Measurements from ENCODE around the gene ECHDC3. TPM values are rescaled to one million over a fixed set of nuclear protein-coding genes. Genes with fewer than 3 reads are reported as not detected.

Gene ECHDC3
- total RNA-seq, 4 donors from 2014 or later = 138 to 577 (median 292) TPM

- DNase-seq (ENCODE audit: low spot score) (no peak), ATAC-seq (ENCODE audit: low FRiP score) (no peak)
- TF ChIP-seq CTCF (IDR thresholded peaks at IDR 0.05) = no peak
Observed at GRCh38 chr10:11808808-11809207, 66.6 kb downstream of the ECHDC3 start.

DNA sequence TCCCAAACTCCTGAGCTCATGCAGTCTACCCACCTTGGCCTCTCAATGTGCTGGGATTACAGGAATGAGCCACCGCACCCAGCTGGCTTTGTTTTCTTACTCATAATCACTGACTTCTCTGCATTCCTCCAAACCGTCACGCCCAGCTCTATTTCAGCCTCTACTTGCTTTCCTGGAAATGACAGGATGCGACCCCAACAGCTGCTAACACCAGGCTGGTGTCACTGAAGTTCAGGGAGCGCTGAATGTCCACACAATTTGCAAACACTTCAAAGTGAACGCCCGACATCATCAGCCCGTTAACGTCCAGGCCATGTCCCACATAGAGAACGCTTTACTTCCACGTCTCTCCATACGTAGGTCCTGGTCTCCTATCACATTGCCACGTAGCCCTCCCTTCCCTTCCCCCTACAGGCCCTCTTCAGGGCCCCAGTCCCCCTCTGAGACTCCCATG lies 68.2 kb downstream of the ECHDC3 start:
- DNase-seq (ENCODE audit: low spot score) (no peak), ATAC-seq (ENCODE audit: low FRiP score) (no peak)
- TF ChIP-seq CTCF (IDR thresholded peaks at IDR 0.05) = no peak

- TF ChIP-seq CTCF (IDR thresholded peaks at IDR 0.05) = no peak
Observed at GRCh38 chr10:11810973-11811372, 68.8 kb downstream of the ECHDC3 start.

DNA sequence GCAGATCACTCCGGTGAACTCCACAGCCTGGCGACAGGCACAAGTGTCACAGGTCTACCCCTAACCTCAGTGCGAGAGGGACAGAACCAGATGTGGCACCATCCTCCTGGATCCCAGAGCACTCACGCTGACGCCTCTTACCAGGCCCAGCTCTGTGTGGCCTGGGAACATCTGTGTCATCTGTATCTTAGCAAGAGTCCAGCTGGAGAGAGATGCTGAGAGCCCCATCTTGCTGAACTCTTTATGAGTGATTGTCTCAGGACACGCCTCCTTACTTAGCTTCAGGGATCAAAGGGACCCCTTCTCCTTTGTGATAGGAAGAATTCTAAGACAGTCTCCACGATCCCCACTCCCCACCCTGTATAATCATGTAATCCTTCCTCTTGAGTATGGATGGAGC lies 71.0 kb downstream of the ECHDC3 start:
- ATAC-seq (ENCODE audit: low FRiP score) (no peak), DNase-seq (ENCODE audit: low spot score) (no peak)
- TF ChIP-seq CTCF (IDR thresholded peaks at IDR 0.05) = no peak

More at GRCh38 chr10:11810973-11811372, 68.8 kb downstream of the ECHDC3 start:
- ATAC-seq (ENCODE audit: low FRiP score) (no peak), DNase-seq (ENCODE audit: low spot score) (no peak)

Other genes with a start within 250 kb of the ECHDC3 start
- 10 to 100 TPM; 13.9 to 17.1 (median 15.8) TPM for gene USP6NL, start 130.7 kb upstream of the ECHDC3 start, total RNA-seq
- 1 to 10 TPM; 1.1 to 8.2 (median 6.3) TPM for gene PROSER2, start 81.0 kb downstream of the ECHDC3 start, total RNA-seq